Activated naive CD8-positive, alpha-beta T cell treated with anti-CD3 and anti-CD28 coated beads, Interleukin-2, amount 10 ng/mL, durations not matched to agents 7 days and 5 days (primary cell): ENCODE measurements around the gene ZMYND11. TPM values are rescaled to one million over a fixed set of nuclear protein-coding genes. Genes with fewer than 3 reads are reported as not detected.
A peak's percentile ranks its signal among the peaks of the same experiment; 100 is the strongest.

ENCODE experiments used
- ATAC-seq: fragments of 150-1000 bp; cut with Tn5 transposase; one replicate; pipeline ENCODE4 v1.10.0; 2021; ENCODE audit warnings: low read depth, moderate library complexity
- POLR2A ChIA-PET: fragments of 350-600 bp; sonication (Branson Sonifier 250); formaldehyde crosslinking; loops from one replicate; lab custom pipeline; 2021; ENCODE audit warnings: antibody characterized with exemption; lab: Charles Lee
- DNase-seq: peaks from one replicate; pipeline ENCODE4 v3.0.0; 2021
- H3K27ac Mint-ChIP-seq: one replicate; pipeline ENCODE4 v1.8.0; 2022; ENCODE audit warnings: mild to moderate bottlenecking, mixed read lengths
- H3K27me3 Mint-ChIP-seq: one replicate; pipeline ENCODE4 v1.8.0; 2022; ENCODE audit warnings: mild to moderate bottlenecking, moderate library complexity, mixed read lengths
- H3K36me3 Mint-ChIP-seq: one replicate; pipeline ENCODE4 v1.8.0; 2021; ENCODE audit warnings: mild to moderate bottlenecking, mixed read lengths
- H3K4me1 Mint-ChIP-seq: one replicate; pipeline ENCODE4 v1.8.0; 2021; ENCODE audit warnings: mixed read lengths
- H3K4me3 Mint-ChIP-seq: one replicate; pipeline ENCODE4 v1.8.0; 2022; ENCODE audit warnings: mild to moderate bottlenecking, moderate library complexity, mixed read lengths
- H3K9me3 Mint-ChIP-seq: one replicate; pipeline ENCODE4 v1.8.0; 2021; ENCODE audit warnings: mixed read lengths
- total RNA-seq, 2 experiments: library from RNA; stranded (reverse); gene quantifications; one replicate each; pipeline ENCODE4 v1.2.3, GENCODE V29; 2021

Gene ZMYND11
- total RNA-seq, result 10 to 100 TPM; 49.9 to 52.8 TPM

DNA sequence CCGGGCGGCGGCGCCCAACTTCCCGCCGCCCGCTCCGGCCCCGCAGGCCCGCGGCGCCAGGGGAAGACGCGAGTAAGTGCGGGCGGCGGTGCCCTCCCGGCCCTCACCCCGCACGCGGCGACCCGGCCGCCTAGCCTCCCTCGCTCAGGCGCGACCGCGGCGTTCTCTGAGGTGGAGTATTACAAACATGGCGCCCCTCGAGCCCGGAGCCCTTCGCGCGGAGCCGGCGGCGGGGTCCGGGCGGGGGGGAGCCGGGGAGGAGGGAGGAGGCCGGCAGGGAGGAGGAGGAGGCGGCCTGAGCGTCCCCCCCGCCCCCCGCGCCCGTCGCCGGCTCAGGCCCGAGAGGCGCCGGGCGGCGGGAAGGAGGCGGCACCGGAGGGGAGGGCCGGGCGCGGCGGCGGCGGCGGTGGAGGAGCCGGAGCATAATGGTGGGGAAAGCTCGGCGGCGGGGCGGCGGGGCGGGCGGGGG is at the start of gene ZMYND11:
ZMYND11 (plus strand) TSS at position 324 of the 469 bp plus-strand sequence. CDS start 44,558 bp downstream, outside the sequence.
- Mint-ChIP-seq H3K27ac (peak within 1 kb of the TSS; percentile 82), H3K9me3 (no peaks in the 10 kb centered on the region), H3K36me3 (peaks cover 2% of the 10 kb centered on the region), H3K4me1 (peaks cover 27% of the 10 kb centered on the region), H3K4me3 (peak within 1 kb of the TSS; percentile 87), H3K27me3 (no peaks in the 10 kb centered on the region)
- ATAC-seq (peak; percentile 51), DNase-seq (peak; percentile 76)
- POLR2A ChIA-PET, result interaction anchor here (0.6 to 1.9 kb wide), 4 partner anchors 10 to 796 kb away, joined by 3 to 5 read pairs (median 4); partner anchors contain the start of gene LARP4B

DNA sequence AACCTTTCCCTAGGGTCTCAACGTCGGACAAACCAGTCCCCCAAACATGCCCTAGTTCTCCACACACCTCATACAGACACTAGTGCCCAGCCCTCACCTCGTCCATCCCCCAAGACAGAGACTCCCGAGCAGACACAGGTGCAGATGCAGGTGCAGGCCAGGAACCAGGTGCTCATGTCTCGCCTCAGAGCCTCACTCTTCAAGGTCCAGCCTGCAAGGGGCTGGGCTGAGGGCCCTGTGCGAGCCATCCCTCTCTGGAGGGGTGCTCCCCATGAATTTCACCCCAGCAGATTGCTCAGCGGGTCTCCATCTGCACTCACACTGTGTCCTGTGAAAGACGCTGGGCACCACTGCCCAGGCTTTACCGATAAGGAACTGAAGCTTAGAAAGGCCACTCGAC is 49.2 kb upstream of the ZMYND11 start:
- peaks cover 8% of the 10 kb centered on the region for H3K4me1 Mint-ChIP-seq

DNA sequence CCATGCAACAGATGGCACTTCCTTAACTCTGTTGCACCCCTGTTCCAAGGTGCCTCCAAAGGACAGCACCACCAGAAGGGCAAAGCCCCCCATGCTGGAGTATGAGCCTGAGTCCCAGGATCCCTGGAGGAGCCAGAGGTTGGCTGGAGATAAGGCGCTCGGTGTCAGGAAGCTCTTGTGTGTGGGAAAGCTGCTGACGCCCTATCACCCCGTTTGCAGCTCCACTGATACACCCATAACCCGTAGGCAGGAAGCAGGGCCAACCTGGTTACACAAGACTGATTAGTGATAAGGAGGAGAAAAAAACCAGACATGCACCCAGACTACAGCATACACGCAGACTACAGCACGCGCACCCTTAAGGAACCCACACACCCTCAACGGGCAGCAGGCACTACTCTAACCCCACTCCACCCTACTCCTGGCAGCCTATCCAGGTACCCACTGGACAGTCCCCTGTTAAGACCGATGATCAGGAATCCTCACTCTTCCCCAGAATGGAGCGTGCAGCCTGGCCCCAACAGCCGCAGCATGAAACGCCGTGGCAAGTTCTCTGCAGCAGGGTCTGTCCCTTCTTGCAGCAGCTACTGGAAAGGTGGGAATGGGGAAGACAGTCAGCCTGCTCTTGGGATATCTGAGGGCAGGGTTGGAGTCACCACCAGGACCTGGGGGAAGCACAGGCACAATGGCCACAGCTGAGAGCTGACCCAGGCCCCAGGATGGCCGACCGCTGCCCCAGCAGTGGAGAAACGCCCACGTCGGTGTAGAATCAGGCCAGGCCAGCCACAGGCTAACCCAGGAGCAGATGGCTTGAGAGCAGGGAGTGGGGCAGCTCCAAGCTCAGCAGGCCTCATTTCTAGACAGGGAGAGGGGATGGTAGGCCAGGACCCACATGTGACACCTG is 47.8 kb upstream of the ZMYND11 start:
- POLR2A ChIA-PET, result no interaction called here
- DNase-seq (no peak), ATAC-seq (no peak)
- Mint-ChIP-seq H3K9me3 (no peaks in the 10 kb centered on the region), H3K27me3 (peaks cover 3% of the 10 kb centered on the region), H3K4me3 (no peak overlapping the region), H3K4me1 (peaks cover 8% of the 10 kb centered on the region), H3K36me3 (no peaks in the 10 kb centered on the region), H3K27ac (no peak overlapping the region)

More for the DNA sequence above, 49.2 kb upstream of the ZMYND11 start:
- no peaks in the 10 kb centered on the region for H3K9me3 Mint-ChIP-seq
- no peak for DNase-seq
- POLR2A ChIA-PET, result no interaction called here
- no peaks in the 10 kb centered on the region for H3K36me3 Mint-ChIP-seq
- H3K27ac Mint-ChIP-seq, result no peak overlapping the region
- peaks cover 3% of the 10 kb centered on the region for H3K27me3 Mint-ChIP-seq
- no peak overlapping the region for H3K4me3 Mint-ChIP-seq
- no peak for ATAC-seq

DNA sequence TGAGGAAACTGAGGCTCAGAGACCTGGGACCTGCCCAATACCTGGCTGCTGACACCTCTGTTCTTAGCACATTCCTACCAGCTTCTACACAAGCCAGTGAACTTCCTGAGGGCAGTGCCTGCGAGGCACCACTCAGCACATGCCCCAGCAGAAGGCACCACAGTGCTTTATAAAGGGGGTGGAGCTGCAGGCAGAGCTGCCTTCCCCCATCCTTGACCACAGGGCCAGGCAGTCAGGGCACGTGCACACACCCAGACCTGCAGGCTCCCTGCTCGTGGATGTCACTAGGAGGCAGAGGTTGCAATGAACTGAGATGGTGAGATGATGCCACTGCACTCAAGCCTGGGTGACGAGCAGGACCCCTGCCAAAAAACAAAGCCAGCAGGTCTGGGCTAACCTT is 47.0 kb upstream of the ZMYND11 start:
- POLR2A ChIA-PET, result no interaction called here
- ATAC-seq (no peak), DNase-seq (no peak)
- Mint-ChIP-seq H3K9me3 (no peaks in the 10 kb centered on the region), H3K4me1 (peaks cover 8% of the 10 kb centered on the region), H3K36me3 (no peaks in the 10 kb centered on the region), H3K27me3 (peaks cover 3% of the 10 kb centered on the region), H3K4me3 (no peak overlapping the region), H3K27ac (no peak overlapping the region)

DNA sequence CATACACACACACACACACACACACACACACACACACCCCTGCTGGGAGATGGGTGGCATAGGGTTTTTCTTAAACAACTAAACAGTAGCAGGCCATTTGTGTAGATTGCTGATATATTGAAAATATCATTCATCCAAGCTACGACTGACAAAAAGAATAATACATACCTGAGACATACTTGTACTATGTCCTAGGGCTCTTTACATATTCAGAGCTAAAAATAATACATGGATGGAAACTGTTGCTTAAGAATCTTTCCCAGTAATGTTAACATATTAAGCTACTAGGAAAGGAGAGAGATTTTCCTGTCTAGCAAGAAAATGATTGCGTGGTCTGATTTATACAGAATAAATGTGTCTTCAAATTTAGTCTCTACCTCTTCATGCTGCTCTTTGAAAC is 46.0 kb upstream of the ZMYND11 start:
- Mint-ChIP-seq H3K4me1 (peaks cover 8% of the 10 kb centered on the region), H3K36me3 (no peaks in the 10 kb centered on the region), H3K27ac (no peak overlapping the region), H3K27me3 (peaks cover 6% of the 10 kb centered on the region), H3K4me3 (no peak overlapping the region), H3K9me3 (no peaks in the 10 kb centered on the region)
- no peak for ATAC-seq
- DNase-seq, result no peak
- POLR2A ChIA-PET, result interaction anchor here (0.6 kb wide), 1 partner anchor 15 kb away, joined by 3 read pairs; no protein-coding TSS in a partner anchor

DNA sequence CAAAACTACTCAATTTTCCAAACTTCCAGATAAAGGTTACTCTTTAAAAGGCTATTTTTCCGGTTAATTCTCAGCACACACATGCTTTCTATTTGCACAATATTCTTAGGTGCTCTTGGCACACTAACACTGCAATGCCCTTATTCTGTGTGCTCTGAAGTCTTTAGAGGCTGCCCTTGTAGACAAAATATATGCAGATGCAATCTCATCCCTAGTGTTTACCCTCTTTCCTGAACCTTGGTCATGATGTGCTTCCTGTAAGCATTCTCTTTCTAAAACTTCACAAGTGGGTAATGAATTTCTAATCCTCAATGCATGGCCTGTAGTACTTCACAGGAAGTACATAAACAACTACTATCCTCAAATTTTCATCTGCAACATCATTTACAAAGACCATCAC is 45.1 kb upstream of the ZMYND11 start:
- H3K4me1 Mint-ChIP-seq, result peaks cover 8% of the 10 kb centered on the region
- H3K9me3 Mint-ChIP-seq, result peaks cover 5% of the 10 kb centered on the region
- POLR2A ChIA-PET, result no interaction called here
- H3K4me3 Mint-ChIP-seq, result no peak overlapping the region
- H3K27ac Mint-ChIP-seq, result no peak overlapping the region
- DNase-seq, result no peak
- no peaks in the 10 kb centered on the region for H3K36me3 Mint-ChIP-seq
- H3K27me3 Mint-ChIP-seq, result peaks cover 6% of the 10 kb centered on the region
- ATAC-seq, result no peak

DNA sequence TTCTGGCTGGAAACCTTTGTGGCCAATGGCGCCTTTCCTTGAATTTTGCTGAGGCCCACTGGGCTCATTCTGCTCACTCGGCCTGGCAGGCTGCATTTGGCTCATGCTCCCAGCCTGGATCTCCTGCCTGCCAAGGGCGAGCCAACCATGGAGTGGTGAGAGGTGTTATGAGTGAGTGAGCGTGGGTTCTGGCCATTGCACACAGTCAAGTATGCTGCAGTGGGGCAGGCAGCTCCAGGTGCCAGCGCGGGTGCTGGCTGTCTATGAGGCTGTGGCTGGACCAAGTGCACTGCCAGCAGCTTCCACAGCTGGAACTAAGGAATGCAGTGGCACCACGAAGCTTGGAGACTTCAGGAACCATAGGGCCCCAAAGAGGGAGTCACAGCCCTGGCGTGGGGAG is 43.9 kb upstream of the ZMYND11 start:
- H3K4me1 Mint-ChIP-seq, result peaks cover 8% of the 10 kb centered on the region
- no peak overlapping the region for H3K27ac Mint-ChIP-seq
- H3K27me3 Mint-ChIP-seq, result peaks cover 6% of the 10 kb centered on the region
- no peak overlapping the region for H3K4me3 Mint-ChIP-seq
- H3K9me3 Mint-ChIP-seq, result peaks cover 10% of the 10 kb centered on the region
- peaks cover 3% of the 10 kb centered on the region for H3K36me3 Mint-ChIP-seq
- DNase-seq, result no peak
- no peak for ATAC-seq
- POLR2A ChIA-PET, result no interaction called here

DNA sequence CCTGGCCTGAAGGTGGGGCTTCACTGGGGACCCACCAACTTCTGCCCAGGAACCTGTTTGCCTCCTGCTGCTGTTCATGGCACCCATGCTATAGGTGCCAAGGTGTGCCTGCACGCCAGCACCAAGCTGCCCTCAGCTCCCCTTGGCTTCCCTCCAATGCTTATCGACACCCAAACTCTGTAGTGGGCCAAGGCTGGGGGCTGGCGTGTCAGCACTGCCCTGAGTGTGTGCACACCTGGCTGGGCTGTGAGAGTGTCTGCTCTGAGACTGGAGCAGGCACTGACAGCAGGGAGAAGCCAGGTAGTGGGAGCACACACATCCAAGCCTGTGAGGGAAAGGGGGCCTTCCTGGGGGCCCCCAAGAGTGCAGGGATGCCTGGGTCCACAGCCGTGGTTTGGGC is 43.1 kb upstream of the ZMYND11 start:
- peaks cover 14% of the 10 kb centered on the region for H3K9me3 Mint-ChIP-seq
- H3K4me1 Mint-ChIP-seq, result peaks cover 8% of the 10 kb centered on the region
- H3K4me3 Mint-ChIP-seq, result no peak overlapping the region
- no peak overlapping the region for H3K27ac Mint-ChIP-seq
- DNase-seq, result no peak
- H3K27me3 Mint-ChIP-seq, result peaks cover 6% of the 10 kb centered on the region
- ATAC-seq, result no peak
- H3K36me3 Mint-ChIP-seq, result peaks cover 4% of the 10 kb centered on the region
- POLR2A ChIA-PET, result no interaction called here

DNA sequence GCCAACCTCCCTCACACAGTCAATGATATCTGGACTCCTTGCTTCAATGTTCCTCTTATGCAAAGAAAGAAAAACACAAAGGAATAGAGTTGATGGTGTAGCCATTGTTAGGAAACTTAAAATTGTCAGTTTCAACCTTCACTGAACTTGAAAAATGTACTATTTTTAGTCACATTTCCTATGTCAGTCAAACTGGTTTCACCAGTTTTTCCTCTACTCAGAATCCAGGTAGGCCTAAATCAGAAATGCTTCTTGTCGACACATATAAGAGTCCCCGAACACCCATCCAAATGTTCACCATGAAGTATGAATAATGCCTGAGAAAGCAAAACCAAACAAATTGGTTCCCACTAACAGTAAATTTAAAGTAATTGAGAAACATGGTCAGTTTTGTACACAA is 42.4 kb upstream of the ZMYND11 start:
- H3K27me3 Mint-ChIP-seq, result peaks cover 6% of the 10 kb centered on the region
- H3K4me3 Mint-ChIP-seq, result no peak overlapping the region
- POLR2A ChIA-PET, result no interaction called here
- peaks cover 5% of the 10 kb centered on the region for H3K36me3 Mint-ChIP-seq
- DNase-seq, result no peak
- H3K27ac Mint-ChIP-seq, result no peak overlapping the region
- peaks cover 5% of the 10 kb centered on the region for H3K4me1 Mint-ChIP-seq
- peaks cover 18% of the 10 kb centered on the region for H3K9me3 Mint-ChIP-seq
- no peak for ATAC-seq

DNA sequence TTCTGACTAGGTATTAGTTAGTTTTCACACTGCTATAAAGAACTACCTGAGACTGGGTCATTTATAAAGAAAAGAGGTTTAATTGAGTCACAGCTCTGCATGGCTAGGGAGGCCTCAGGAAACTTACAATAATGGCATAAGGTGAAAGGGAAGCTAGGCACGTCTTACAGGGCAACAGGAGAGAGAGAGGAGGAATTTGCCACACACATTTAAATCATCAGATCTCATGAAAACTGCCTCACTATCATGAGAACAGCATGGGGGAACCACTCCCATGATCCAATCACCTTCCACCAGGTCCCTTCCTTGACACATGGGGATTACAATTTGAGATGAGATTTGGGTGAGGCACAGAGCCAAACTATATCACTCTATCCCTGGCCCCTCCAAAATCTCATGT is 40.6 kb upstream of the ZMYND11 start:
- Mint-ChIP-seq H3K36me3 (peaks cover 5% of the 10 kb centered on the region), H3K4me3 (no peak overlapping the region), H3K4me1 (peaks cover 2% of the 10 kb centered on the region), H3K27me3 (peaks cover 3% of the 10 kb centered on the region), H3K27ac (no peak overlapping the region), H3K9me3 (peaks cover 18% of the 10 kb centered on the region)
- DNase-seq, result no peak
- POLR2A ChIA-PET, result interaction anchor here (0.6 kb wide), 1 partner anchor 41 kb away, joined by 3 read pairs; the partner anchor contains the start of gene ZMYND11
- no peak for ATAC-seq

DNA sequence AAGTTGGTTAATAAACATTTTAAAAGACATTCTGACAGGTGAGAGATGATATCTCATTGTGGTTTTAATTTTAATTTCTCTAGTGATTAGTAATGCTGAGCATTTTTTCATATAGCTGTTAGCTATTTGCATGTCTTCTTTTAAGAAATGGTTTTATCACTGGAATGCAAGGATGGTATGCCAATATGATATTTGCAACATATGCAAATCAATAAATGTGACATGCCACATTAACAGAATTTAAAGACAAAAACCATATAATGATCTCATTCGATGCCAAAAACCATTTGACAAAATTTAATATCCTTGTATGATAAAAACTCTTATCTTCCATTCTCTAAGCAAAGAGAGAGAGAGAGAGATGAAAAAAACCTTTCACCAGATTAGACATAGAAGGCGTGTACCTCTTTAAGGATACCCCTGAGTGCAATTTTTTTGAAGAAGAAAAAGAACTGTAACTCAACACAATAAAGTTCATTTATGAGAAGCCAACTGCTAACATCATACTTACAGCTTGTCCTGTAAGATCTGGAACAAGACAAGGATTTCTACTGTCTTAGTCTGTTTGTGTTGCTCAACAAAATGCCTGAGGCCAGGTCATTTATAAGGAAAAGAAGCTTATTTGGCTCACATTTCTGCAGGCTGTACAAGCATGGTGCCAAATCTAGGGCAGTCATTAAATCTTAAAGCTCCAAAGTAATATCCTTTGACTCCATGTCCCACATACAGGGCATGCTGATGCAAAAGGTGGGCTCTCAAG is 39.7 kb upstream of the ZMYND11 start:
- Mint-ChIP-seq H3K27me3 (peaks cover 3% of the 10 kb centered on the region), H3K36me3 (peaks cover 5% of the 10 kb centered on the region), H3K4me1 (no peaks in the 10 kb centered on the region), H3K27ac (no peak overlapping the region), H3K9me3 (peaks cover 18% of the 10 kb centered on the region), H3K4me3 (no peak overlapping the region)
- DNase-seq (no peak), ATAC-seq (no peak)
- POLR2A ChIA-PET, result no interaction called here

DNA sequence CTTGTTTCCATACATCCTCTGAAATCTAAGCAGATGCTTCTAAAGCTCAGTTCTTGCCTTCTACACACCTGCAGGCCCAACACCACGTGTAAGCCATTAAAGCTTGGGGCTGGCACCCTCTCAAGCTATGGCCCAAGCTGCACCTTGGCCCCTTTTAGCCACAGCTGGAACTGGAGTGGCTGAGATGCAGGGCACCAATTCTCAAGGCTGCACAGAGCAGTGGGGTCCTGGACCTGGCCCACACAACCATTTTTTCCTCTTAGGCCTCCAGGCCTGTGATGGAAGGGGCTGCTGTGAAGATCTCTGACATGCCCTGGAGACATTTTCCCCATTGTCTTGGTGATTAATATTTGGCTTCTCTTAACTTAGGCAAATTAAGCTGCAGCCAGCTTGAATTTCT is 38.8 kb upstream of the ZMYND11 start:
- Mint-ChIP-seq H3K4me1 (no peaks in the 10 kb centered on the region), H3K36me3 (peaks cover 5% of the 10 kb centered on the region), H3K27ac (no peak overlapping the region), H3K9me3 (peaks cover 18% of the 10 kb centered on the region), H3K4me3 (no peak overlapping the region), H3K27me3 (peaks cover 3% of the 10 kb centered on the region)
- POLR2A ChIA-PET, result no interaction called here
- ATAC-seq, result no peak
- DNase-seq, result no peak

DNA sequence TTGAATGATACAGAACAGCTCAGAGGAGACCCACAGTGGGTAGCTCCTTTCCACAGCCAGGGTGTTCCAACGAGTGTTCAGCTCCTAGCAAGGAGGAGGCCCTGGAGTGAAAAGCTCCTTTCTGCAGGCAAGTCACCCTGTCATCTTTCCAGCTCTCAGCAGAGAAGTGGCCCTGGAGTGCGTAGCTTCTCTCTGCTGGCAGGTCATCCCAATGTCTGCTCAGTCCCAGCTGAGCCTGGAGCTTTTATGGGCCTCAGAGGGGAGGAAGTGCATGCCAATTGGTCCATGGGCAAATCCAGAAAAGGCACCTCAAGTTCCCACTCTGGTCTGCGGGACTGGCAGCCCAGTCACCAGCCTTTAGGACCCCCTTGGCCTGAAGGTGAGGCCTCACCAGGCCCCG is 30.8 kb upstream of the ZMYND11 start:
- DNase-seq, result no peak
- Mint-ChIP-seq H3K9me3 (peaks cover 3% of the 10 kb centered on the region), H3K4me1 (peaks cover 9% of the 10 kb centered on the region), H3K27me3 (peaks cover 3% of the 10 kb centered on the region), H3K4me3 (no peak overlapping the region), H3K36me3 (no peaks in the 10 kb centered on the region), H3K27ac (no peak overlapping the region)
- no peak for ATAC-seq
- POLR2A ChIA-PET, result no interaction called here
